Endometrium (tissue), 2 donors: ENCODE results near the gene KCNS1.
A peak's percentile ranks its signal among the peaks of the same experiment; 100 is the strongest.

Source experiments
- FAIRE-seq: peaks from 2 replicates; lab custom pipeline; 2012; peaks lifted over from hg19 to GRCh38; lab: Jason Lieb, UNC
- donor health status: control.
- donor health status: control.

Gene KCNS1

GRCh38 chr20:45047581-45048119 lies 53.3 kb downstream of the KCNS1 start:
- no peak for FAIRE-seq

GRCh38 chr20:45044601-45045000 lies 56.3 kb downstream of the KCNS1 start:
- FAIRE-seq: no peak

DNA sequence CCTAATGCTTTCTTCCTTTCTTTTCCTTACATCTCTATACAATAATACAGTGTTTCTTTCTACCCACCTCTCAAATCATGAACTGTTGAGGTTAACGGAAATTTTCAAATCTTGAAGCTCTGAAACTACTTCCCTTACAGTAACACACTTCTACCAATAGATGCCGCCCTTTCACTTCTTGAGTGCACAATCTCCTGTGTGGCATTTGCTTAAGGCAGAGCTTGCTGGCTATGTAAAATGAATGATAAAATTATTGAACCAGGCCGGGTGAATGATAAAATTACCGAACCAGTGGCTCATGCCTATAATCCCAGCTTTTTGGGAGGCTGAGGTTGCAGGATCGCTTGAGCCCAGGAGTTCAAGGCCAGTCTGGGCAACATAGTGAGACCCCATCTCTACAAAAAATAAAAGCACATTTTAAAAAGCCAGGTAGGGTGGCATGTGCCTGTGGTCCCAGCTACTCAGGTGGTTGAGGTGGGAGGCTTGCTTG lies 56.8 kb downstream of the KCNS1 start:
- peak; percentile 39 for FAIRE-seq

DNA sequence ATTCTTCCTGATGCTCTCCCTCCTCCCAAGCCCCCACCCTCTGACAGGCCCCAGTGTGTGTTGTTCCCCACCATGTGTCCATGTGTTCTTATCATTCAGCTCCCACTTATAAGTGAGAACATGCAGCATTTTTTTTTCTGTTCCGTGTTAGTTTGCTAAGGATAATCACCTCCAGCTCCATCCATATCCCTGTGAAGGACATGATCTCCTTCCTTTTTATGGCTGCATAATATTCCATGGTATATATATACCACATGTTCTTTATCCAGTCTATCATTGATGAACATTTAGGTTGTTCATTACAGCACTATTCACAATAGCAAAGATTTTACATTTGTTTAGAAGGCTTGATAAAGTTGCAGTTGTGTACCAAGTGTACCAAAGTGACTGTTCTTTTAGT lies 57.9 kb downstream of the KCNS1 start:
- no peak for FAIRE-seq
